ENCODE results near the gene BOC.

The BOC gene

DNA sequence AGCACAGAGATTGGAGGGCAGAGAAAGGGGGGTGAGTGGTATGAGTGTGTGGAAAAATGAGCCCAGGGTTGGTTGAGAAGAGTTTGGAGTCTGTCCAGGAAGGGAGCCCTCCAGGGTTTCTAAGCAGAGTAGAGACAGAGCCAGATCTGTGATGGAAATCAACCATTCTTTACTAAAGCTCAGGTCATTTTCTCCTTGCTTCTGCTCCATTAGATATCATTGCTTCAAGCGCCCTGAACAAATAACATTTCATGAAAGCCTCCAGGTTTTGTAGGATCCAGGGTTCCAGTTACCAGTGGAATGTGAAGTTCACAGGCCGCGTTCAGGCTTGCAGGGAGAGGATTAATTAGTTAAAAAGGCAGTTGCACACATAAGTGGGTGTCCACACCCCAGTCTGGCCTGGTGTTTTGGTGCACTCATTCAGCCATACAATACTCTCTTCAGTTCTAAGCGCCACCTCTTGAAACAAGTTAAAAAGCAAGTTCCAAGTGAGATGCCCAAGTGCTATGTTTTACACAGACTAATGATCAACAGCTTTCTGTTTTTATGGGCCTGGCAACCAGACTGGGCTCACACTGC is 16.4 kb upstream of the BOC start:
- DNase-seq: no peak

DNA sequence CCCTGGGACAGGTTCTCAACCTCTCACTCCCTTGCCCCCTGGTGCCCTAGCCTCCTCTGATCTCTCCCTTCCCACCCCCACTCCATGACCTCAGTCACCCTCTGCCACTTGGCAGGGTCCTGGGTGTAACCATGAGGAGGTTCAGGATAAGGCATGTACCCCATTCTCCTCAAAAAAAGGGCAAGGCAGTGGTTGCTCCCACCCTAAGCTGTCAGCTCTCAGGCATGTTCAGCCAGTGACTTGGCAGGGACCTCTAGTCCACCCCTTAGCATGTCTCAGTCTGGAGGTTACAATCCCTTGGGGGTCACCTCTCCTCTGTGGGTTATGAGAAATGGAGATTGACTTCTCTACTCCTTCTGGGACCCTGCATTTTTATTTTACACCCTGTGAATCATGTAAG is 11.0 kb upstream of the BOC start:
- DNase-seq: no peak

DNA sequence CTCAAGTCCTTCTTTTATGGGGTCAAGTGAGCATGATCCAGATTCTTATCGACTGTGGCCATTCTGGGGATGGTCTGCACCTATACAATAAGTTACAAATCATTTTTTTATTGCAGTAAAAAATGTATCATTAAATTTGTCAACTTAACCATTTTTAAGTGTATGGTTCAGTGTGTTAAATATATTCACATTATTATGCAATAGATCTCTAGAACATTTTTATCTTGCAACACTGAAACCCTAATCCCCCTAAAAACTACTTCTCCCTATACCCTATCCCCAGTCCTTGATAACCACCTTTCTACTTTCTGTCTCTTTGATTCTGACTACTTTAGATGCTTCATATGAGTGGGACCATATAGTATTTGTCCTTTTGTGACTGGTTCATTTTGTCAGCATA is 10.4 kb upstream of the BOC start:
- no peak for DNase-seq

DNA sequence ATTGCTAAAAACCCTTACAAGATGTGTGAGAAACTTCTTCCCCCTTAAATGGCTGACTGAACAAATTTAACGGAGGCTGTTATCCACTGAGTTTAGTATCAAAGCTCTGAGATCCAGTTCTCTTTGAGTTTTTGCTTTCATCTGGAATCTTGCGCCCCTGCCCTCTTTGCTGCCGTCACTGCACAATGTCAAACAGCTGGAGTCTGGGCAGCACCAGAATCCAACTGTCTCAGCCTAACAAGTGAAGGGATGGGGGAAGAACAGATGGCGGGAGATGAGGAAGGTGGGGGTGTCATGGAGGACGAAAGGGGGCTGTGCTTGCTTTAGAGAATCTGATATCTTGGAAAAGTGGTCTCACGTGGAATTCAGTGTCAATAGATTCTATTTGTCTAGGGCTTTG is 7.0 kb upstream of the BOC start:
- DNase-seq: no peak

DNA sequence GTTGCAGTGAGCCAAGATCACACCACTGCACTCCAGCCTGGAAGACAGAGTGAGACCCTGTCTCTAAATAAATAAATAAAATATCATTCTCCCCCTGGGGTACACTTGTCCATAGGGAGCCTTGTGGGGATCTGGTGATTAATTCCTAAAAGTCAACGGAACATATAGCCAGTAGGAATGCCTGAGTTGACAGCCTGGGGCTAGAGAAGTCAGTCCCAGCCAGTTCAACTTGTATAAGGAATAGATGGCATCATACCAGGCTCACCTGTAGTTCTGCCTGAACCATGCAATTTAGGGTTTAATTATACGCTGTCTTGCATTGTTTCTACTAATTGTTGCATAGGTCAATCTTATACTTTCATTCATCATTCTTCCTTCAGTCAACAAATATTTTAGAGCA is 5.9 kb upstream of the BOC start:
- no peak for DNase-seq

DNA sequence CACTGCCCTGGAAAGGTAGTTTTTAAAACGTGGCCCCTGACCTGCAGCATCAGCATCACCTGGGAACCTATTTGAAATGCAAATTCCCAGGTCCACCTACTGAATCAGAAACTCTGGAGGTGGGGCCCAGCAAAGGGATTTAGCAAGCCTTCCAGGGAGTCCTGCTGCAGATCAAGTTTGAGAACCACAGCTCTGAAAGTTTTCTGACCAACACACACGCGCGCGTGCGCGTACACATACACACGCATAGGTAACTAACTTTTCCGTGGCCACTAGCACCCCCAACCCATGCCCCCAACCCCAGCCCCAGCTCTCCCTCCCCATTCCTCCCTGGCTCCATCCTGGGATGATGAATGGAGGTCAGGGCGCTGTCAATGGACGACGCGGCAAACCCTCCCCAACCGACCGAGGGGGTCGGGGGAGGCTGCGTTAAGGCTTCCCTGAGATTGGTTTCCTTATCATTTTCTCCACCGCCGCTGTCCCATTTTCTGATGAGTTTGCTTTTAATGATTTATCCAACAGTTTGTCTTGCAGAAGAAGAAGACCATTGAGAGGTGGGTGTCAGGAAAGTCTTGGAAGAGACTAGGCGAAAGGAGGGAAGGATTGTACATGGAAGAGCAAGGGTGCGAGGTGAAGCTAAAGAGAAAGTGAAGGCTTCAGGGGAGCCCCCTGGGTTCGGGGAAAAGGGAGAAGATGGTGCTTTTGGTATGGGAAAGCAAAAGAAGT is 590 bp upstream of the BOC start:
- DNase-seq: no peak

DNA sequence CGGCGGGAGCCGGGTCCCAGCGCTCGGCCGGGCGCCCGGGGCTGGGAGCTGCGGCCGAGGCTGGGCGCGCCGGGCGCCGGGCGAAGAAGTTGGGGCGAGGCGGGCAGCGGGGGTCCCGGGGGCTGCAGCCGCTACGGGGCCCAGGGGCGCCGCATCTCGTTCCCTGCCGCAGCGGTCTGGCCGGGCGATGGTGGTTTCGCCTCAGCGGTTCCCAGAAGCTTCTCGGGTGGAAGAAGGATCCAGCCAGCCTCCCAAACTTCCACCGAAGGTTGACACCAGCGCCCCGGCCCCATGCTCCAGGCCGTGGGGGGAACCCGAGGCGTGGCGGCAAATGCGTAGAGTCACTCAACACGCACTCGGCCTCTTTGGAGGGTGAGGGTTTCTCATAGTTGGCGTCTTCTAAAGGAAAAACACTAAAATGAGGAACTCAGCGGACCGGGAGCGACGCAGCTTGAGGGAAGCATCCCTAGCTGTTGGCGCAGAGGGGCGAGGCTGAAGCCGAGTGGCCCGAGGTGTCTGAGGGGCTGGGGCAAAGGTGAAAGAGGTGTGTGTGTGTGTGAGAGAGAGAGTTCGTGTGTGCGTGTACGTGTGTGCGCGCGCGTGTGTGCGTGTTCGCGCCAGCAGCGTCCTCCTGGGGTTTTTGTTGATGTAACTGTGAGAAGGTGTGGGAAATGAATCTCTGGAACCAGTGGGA is 940 bp downstream of the BOC start:
- DNase-seq: no peak

DNA sequence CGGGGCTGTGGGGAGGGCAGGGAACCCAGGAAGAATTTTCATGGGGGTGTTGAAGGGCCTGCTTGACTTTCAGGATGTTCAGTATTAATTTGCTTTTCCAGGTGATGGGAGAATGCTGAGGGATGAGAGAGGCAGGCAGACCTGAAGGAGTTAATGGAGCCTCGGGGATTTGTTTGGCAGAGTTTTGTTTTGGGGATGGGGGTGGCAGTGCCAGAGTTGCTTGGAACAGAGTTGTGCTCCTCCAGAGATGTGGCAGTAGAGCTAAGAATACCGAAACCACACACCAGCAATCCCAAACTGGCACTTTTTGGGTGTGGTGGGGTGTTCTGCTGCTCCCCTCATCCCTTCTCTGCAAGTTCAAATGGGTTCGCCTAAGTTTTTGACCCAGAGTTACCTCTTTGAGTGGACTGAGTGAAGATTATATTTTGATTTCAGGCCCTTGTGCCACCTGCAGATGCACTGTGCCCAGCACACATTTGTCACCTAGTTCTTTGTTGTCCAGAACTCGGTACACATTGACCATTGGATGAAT is 1.6 kb downstream of the BOC start:
- DNase-seq: no peak

DNA sequence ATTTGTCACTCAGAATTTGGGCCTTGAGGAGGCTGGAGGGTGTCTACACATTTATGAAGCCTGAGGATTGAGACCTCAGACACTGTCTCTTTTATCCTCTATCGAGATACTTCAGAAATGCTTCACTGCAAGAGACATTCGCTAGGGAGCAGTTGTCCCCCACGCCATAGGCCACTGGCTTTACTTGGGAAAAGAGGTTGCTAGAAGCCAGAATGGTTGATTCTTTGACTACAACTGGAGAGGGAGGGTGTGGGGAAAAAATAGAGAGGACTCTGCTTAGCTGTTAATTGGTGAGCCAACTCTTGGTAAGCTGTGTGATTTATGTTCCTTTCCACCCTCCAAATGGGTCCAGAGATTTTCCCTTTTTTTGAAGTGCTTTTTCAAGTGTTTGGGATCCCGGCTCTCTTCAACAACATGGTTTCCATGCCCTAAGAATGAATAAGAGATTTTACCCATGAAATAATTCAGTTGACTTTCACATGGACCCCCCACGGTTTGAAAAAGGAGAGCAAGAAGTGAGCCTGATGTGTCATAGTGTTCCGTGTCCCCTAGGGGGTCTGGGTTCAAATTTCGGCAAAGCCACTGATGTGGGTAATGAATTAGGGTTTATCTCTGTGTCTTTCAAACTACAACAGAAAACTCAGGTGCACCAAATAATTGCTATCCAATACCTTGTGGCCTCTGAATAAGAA is 2.7 kb downstream of the BOC start:
- DNase-seq: no peak

DNA sequence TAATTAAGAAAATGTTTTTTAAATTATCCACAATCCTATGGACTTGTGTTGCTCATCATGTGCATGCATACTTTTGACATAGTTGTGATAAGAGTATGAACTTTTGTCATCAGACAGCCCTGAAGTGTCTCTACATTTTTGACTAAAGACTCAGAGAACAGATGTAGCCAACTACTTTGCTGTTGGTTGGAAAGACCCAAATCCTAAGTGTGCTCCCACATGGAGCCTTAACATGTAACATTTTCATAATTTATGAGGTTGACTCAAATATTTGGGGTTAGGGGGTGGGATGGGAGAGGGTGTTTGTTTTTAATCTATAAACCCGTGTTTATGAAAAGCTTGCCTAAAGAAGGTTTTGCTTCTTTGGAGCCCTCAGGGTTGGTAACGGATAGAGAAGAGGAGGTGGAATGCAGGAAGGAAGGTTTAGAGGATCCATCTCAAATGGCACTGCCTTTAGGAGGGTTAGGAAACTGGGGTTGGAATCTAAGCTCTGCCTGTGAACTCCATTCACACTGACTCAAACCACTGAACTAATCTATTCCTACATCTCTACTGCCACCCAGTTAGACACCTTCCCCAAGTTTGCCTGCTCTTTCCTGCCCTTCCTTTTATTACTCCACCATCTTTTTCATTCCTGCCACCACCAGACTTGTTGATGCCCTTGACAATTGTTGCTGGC is 3.7 kb downstream of the BOC start:
- DNase-seq: no peak

DNA sequence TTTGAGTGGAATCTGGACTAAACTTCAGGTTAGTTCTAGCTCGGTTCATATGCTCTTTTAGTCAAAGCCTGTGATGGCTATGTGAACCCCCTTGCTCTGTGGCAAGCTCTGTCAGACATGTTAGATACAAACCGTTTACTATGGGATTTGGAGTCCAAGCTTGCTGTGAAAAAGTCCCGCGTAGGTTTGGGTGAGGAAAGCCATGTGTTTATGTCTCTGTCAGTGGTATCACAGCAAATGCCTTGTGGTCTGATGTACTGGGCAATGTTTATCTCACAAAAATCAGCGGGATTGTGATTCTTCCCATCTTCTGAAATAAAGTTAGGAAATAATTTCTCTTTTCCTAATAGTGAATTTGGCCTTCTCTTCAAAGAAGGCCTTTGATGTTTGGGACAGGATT is 5.0 kb downstream of the BOC start:
- no peak for DNase-seq

DNA sequence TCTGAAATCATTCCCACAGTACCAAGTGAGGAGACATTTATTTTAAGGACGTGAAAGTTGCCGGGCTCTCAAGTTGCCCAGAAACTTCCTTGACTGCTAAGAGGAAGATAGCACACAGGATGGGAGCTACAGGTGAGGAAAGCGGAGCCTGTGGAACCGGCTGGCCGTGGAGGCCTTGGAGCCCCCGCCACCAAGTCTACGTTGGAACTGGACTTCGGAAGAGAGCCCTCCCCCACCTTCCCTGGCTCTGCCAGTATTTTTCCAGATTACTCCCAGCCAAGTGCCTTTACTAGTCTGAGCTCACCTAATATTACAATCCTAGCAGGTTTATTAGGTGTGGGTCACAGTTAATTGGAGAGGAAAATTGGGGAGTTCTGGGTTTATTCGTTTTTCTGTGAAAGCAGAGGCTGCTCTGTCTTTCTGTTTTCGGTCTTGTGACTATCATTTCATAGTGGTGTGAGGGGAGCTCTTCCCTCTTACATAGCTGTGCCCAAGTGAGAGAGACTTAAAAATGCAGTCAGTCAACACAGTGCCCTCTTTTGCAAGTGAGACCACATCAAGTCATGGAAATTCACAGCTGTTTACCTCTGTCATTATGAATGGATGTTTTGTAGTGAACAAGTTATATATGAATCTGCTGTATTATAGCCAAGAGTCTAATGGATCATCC is 6.8 kb downstream of the BOC start:
- DNase-seq: no peak

DNA sequence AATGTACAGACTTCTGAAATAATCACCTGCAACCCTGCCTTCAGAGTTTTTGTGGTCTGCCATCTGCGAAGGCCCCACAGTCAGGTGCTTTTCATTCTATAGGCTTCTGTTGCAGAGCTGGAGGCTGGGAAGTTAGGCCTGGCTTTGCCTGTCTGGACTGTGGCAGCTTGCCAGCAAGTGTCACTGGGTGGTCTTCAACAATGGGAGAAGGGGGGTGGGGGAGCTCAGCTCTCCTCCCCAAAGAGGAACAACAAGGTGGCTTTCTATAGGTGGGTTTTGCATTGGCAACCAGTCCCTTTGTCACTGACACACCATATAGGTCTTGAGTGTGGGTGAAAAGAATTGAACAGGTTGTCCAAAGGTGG is 7.3 kb downstream of the BOC start:
- DNase-seq: no peak

DNA sequence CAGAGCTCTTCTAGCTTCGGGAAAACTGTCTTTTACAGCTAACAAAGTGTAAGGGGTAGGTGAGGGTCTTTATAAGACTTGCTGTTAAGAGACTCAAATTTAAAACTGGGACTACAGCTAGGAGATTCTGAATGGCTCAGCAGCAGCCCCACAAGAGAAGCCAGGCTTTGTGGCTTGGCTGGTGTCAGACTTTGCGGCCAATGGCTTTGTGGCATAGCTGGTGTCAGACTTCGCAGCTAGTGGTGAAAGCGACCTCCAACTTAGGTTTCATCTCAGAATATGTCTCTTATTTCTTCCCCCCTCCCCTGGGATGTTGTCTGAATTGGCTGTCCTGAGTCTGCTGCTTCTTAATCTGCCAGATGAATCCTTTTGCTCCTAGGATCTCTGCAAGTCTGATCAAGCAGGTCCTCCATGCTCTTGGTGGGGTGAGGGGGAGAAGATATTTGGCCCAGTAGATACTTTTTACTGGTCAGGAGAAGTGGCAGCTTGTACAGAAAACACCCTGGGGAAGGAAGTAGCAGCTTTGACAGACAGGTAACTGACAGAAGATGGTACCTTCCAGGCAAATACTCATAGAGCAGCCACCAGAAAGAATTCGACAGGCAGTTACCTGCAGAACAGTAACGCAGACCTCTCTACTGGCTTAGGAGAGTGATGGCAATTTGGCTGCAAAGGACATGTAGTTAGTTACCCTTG is 8.4 kb downstream of the BOC start:
- no peak for DNase-seq

DNA sequence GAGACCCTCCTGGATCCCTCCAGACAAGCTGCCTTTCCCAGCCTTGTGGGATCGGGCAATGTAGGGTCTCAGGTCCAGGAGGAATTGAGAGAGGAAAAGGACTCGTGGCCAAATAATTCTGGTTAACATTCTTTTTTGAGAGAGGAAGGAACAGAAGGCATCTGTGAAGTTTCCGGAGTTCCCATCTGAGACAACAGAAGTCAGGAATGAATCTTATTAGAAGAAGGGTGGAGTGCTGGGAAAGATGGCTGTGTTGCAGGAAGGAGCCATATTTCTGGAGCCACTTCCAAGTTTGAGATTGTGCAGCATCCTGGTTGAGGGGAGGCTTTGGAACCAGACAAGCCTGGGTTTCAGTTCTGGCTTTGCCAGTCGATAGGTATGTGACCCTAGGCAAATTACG is 9.4 kb downstream of the BOC start:
- no peak for DNase-seq

DNA sequence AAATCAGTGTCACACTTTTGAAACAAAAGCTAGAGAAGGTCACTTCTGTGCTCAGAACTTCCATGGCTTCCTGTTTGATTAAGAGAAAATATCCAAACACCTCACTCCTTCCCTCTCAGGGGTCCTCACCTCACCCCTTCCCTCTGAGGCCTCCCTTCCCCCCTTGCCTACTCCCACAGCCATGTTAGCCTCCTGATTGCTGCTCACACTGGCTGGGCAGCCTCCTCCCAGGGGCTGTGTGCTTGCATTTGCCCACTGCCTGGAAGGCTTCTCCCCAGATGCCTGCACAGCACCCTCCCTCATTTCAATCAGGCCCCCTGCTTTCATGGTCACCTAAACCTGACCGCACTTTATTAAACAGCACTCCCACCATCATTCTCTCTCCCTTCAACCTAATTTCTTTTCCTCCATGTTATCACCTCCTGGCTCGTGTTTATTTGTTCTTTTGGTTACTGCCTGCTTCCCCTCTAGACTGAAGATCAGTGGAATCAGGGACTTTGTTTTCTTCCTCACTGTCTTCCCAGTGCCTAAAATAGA is 10.4 kb downstream of the BOC start:
- DNase-seq: no peak

DNA sequence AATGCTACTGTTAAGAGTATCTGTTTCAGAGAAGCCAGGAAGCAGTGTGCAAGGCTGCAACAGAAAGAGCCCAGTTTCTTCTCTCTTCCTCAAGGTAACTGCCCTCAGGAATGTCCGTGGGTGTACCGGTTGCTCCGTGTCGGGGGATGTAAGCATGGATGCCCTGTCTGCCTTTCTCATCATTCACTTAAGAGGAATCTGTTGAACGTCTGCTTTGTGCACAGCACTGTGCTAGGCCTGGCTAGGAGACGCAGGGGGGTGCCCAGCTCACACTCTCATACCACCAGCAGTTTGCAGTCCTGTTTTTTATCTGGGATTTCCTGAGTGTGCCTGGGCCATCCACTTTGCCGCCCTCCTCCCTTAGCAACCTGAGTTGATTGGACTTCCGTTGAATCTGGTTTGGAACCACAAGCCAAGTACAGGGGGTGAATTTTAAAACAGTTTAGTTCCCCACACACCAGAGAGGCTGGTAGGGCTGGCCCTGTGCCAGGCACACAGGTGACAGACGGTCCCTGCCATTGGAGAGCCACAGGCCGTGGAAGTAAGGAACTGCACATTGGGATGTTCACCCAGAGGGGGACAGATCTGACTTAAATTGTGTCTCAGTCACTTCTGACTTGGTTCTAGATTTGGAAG is 11.2 kb downstream of the BOC start:
- DNase-seq: no peak

DNA sequence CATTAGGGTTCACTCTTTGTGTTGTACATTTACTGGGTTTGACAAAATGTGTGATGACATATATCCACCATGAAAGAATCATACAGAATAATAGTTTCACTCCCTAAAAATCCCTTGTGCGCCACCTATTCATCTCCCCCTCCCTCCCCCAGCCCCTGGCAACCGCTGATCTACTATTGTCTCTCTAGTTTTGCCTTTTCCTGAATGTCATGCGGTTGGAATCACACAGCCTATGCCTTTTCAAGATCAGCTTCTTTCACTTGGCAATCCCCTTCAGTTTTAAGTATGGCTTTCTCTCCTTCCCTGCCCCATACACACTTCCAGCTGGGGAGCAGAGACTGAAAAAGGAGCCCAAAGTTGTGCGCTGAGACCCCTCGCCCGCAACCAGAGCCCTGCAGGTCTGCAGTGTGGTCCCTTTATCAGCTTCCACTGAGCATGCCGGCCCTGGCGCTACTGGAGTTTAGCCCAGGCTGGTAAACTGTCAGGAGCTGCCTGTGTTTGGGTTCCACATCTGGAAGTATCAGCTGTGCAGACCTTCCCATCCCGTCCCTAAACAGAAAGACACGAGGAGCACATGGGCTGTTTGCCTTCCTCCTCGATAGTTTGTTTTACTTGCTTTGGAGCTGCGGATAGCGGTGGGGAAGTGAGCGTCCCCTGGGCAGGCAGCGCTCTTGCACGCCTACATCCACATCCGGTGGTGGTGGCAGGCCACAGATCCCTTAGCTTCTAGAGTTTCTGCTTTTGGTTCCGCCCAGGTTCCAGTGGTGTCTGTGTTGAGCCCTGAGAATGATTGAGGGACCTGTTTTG is 12.3 kb downstream of the BOC start:
- peak; percentile 2 for DNase-seq

DNA sequence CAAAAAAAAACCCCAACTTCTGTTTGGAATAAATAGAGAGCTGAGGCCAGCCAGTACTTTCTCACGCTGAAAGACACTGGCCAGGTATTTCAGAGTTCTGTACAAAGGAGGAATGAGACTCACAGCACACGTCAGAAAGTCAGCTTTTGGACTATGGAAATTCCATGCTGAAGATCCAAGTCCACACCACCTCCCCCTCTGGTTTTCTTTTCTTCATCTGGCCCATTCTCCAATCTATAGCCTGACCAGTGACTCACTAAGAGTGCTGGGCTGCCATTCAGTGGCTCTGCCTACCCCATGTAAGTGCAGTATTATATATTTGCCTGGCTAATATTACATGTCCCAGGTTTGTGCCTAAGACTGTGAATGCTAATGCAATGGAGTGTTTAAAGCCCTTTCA is 13.9 kb downstream of the BOC start:
- DNase-seq: no peak

DNA sequence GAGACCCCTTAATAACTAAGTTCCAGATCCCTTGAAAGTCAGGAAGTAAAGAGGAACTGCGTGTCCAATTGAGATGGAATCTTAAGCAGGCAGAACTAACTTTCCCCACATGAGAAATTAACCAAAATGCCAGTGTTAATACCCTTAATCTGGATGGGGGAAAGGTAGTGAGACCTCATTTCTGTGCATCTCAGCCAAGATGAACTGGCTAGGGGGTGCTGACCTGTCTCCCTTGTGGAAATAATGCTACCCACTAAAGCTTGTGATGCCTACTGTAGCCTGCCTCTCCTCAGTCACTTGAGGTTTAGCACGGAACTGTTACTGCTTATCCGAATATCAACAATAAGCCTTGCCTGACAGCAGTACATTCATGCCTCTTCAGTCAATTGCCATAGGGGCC is 15.1 kb downstream of the BOC start:
- no peak for DNase-seq
